ENCODE measurements around the gene PGP.
A peak's percentile ranks its signal among the peaks of the same experiment; 100 is the strongest.

The PGP gene

GRCh38 chr16:2197765-2198164, 16.9 kb downstream of the PGP start:
- no peak for DNase-seq

- no peak for DNase-seq
Measured at GRCh38 chr16:2196981-2197511, 17.6 kb downstream of the PGP start.

GRCh38 chr16:2196162-2196980, 18.3 kb downstream of the PGP start, which contains the start of gene CASKIN1:
Gene CASKIN1, minus strand, starts transcription at chr16:2196605. Its CDS starts 173 bp downstream, at chr16:2196432.
- no peak for DNase-seq

GRCh38 chr16:2195322-2196161, 19.1 kb downstream of the PGP start:
- DNase-seq: no peak

GRCh38 chr16:2194852-2195321, 19.8 kb downstream of the PGP start:
- DNase-seq: peak; percentile 47

GRCh38 chr16:2194166-2194834, 20.3 kb downstream of the PGP start:
- DNase-seq: no peak

- DNase-seq: no peak
Measured at GRCh38 chr16:2191446-2191706, 23.3 kb downstream of the PGP start.

GRCh38 chr16:2190659-2191445, 23.8 kb downstream of the PGP start:
- DNase-seq: no peak

GRCh38 chr16:2190002-2190658, 24.5 kb downstream of the PGP start:
- DNase-seq: no peak

- no peak for DNase-seq
Measured at GRCh38 chr16:2189252-2189893, 25.3 kb downstream of the PGP start.

- no peak for DNase-seq
Measured at GRCh38 chr16:2188395-2188794, 26.2 kb downstream of the PGP start.

GRCh38 chr16:2187212-2187611, 27.4 kb downstream of the PGP start:
- no peak for DNase-seq

- DNase-seq: no peak
Measured at GRCh38 chr16:2186505-2186904, 28.1 kb downstream of the PGP start.

- no peak for DNase-seq
Measured at GRCh38 chr16:2186064-2186463, 28.6 kb downstream of the PGP start.

- no peak for DNase-seq
Measured at GRCh38 chr16:2184962-2185361, 29.7 kb downstream of the PGP start.

- no peak for DNase-seq
Measured at GRCh38 chr16:2184346-2184745, 30.3 kb downstream of the PGP start.

- DNase-seq: no peak
Measured at GRCh38 chr16:2183671-2184070, 31.0 kb downstream of the PGP start.

- DNase-seq: no peak
Measured at GRCh38 chr16:2181952-2182351, 32.7 kb downstream of the PGP start.

GRCh38 chr16:2180962-2181923, 33.4 kb downstream of the PGP start:
- DNase-seq: no peak

- no peak for DNase-seq
Measured at GRCh38 chr16:2180461-2180860, 34.2 kb downstream of the PGP start.
